PC-3 (cell line): ENCODE measurements around the gene SULT4A1.

Source experiments
- CTCF ChIP-seq: fragments of 300-600 bp; sonication (generic); conservative IDR thresholded peaks from 2 replicates; pipeline ENCODE4 v1.5.1; 2017; ENCODE audit warnings: antibody characterized with exemption, low read depth, mild to moderate bottlenecking, low read length
- EZH2 ChIP-seq: fragments of 300-600 bp; sonication (generic); IDR thresholded peaks from one replicate; pipeline ENCODE4 v1.6.1; 2017; ENCODE audit warnings: antibody characterized with exemption, mild to moderate bottlenecking, low read length; ENCODE audit not compliant: unreplicated experiment
- EZH2phosphoT487 ChIP-seq: fragments of 300-600 bp; sonication (generic); IDR thresholded peaks from 2 replicates; pipeline ENCODE4 v1.6.1; 2018; ENCODE audit warnings: mild to moderate bottlenecking, antibody characterized with exemption, low read length, borderline replicate concordance

- TF ChIP-seq EZH2: no peak
- no peak for TF ChIP-seq EZH2phosphoT487
- no peak for TF ChIP-seq CTCF
These were observed 37.4 kb downstream of the SULT4A1 start for GRCh38 chr22:43824724-43825420.
